ENCODE measurements around the gene PGS1.

DNA sequence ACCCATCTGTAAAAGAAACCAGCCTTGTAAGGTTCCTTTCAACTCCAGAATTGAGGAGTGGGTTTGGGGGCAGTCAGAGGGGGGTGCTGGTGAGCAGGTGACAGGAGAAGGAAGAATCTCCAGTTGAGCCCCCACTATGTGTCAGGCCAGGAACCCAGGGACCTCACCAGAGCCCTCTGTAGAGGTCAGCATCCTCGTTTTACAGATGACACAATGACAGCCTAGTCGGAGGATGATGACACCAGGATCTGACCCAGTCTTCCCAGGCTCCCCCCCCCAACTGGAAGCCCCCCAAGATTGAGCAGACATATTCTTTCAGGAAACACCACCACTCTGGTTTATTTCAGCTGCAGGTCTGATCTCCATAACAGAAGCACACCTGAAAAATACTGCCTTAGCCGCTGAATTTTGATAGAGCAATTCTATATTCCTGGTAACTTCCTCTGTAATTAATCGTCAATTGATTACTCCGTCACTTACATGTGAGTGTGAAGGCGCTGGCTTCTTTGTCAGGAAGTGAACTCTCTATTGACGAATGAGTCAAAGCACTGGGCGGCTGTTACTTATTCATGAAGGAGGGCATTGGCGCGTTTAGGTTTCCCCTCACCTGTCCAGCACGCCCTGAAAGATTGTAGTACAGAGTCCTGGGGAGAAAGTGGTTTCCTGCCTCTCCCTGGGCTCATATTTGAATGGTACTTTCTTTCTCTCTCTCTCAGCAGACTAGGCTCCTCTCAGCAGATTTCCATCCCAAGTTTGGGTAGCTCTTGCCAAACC is 39.8 kb upstream of the PGS1 start:
- TF ChIP-seq, protein P1, sequence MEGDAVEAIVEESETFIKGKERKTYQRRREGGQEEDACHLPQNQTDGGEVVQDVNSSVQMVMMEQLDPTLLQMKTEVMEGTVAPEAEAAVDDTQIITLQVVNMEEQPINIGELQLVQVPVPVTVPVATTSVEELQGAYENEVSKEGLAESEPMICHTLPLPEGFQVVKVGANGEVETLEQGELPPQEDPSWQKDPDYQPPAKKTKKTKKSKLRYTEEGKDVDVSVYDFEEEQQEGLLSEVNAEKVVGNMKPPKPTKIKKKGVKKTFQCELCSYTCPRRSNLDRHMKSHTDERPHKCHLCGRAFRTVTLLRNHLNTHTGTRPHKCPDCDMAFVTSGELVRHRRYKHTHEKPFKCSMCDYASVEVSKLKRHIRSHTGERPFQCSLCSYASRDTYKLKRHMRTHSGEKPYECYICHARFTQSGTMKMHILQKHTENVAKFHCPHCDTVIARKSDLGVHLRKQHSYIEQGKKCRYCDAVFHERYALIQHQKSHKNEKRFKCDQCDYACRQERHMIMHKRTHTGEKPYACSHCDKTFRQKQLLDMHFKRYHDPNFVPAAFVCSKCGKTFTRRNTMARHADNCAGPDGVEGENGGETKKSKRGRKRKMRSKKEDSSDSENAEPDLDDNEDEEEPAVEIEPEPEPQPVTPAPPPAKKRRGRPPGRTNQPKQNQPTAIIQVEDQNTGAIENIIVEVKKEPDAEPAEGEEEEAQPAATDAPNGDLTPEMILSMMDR (IDR thresholded peaks at IDR 0.05) = no peak
- no peak for TF ChIP-seq POLR2A (IDR thresholded peaks at IDR 0.05)
